GM12878 (cell line): ENCODE results near the gene PEF1. TPM values are rescaled to one million over a fixed set of nuclear protein-coding genes. Genes with fewer than 3 reads are reported as not detected.

Source experiments
- ATAC-seq: fragments of 200-7000 bp; cut with Tn5 transposase; 3 replicates; pipeline ENCODE4 v1.9.1; 2020; ENCODE audit warnings: mild to moderate bottlenecking, moderate library complexity
- BruUV-seq: library from RNA; stranded (reverse); fragments of 400-500 nt; replicated peaks from 2 replicates; lab custom pipeline; 2021; lab: Mats Ljungman, UMichigan
- CTCF ChIA-PET: fragments of 300-600 bp; sonication (Branson Sonifier 250); formaldehyde crosslinking; extraction: SDS; loops from one replicate; lab custom pipeline; 2021; ENCODE audit warnings: inconsistent platforms; lab: Yijun Ruan, JAX
- POLR2A ChIA-PET: fragments of 350-600 bp; formaldehyde crosslinking; extraction: SDS; loops from one replicate; lab custom pipeline; 2021; ENCODE audit warnings: inconsistent platforms; lab: Charles Lee
- RAD21 ChIA-PET: fragments of 300-600 bp; sonication (Branson Sonifier 250); formaldehyde crosslinking; loops from one replicate; lab custom pipeline; 2023; ENCODE audit warnings: antibody characterized with exemption; ENCODE audit not compliant: unreplicated experiment; lab: Charles Lee
- SMC1A ChIA-PET: fragments of 300-600 bp; sonication (Branson Sonifier 250); formaldehyde crosslinking; loops from one replicate; lab custom pipeline; 2023; ENCODE audit not compliant: unreplicated experiment, uncharacterized antibody; lab: Charles Lee
- DNase-seq: peaks from one replicate; pipeline ENCODE4 v3.0.0-alpha.2; 2011; ENCODE audit warnings: low read depth, low spot score
- FAIRE-seq: peaks from 3 replicates; lab custom pipeline; 2011; peaks lifted over from hg19 to GRCh38; lab: Jason Lieb, UNC
- H2AFZ ChIP-seq: 2 replicates; pipeline ENCODE4 v1.6.0; 2011; ENCODE audit warnings: low read depth, low read length, control low read depth; ENCODE audit not compliant: control insufficient read depth
- H3K27ac ChIP-seq: 2 replicates; pipeline ENCODE4 v1.5.1; 2011; ENCODE audit warnings: control low read depth; ENCODE audit not compliant: control insufficient read depth, insufficient read depth
- H3K27me3 ChIP-seq, 2 experiments: replicated peaks in 1 of 2; 2 replicates each; pipeline versions ENCODE4 v1.6.0 to v1.6.1; 2011; ENCODE audit warnings: low read length in 1 of 2; ENCODE audit not compliant: control insufficient read depth in 2 of 2, insufficient read depth in 2 of 2
- H3K36me3 ChIP-seq, 2 experiments: 2 replicates each; pipeline ENCODE4 v1.5.1; 2011; ENCODE audit warnings: low read length in 1 of 2; ENCODE audit not compliant: control insufficient read depth in 2 of 2, insufficient read depth in 2 of 2
- H3K4me1 ChIP-seq: 2 replicates; pipeline ENCODE4 v1.6.1; 2011; ENCODE audit warnings: mild to moderate bottlenecking, low read length, moderate library complexity, mixed read lengths; ENCODE audit not compliant: control insufficient read depth, insufficient read depth
- H3K4me2 ChIP-seq: 2 replicates; pipeline ENCODE4 v1.6.0; 2011; ENCODE audit warnings: control low read depth; ENCODE audit not compliant: control insufficient read depth, insufficient read depth
- H3K4me3 ChIP-seq: fragments of 200-600 bp; sonication (generic); 2 replicates; pipeline ENCODE4 v1.5.1; 2016
- H3K79me2 ChIP-seq: 2 replicates; pipeline ENCODE4 v1.6.0; 2011; ENCODE audit warnings: low read length; ENCODE audit not compliant: control insufficient read depth, insufficient read depth
- H3K9ac ChIP-seq: 2 replicates; pipeline ENCODE4 v1.8.0; 2011; ENCODE audit warnings: low read length, control low read depth, mixed read lengths; ENCODE audit not compliant: control insufficient read depth, insufficient read depth
- H3K9me3 ChIP-seq: replicated peaks from 3 replicates; pipeline ENCODE4 v1.5.1; 2011; ENCODE audit warnings: mild to moderate bottlenecking, low read length; ENCODE audit not compliant: control insufficient read depth, insufficient read depth
- H4K20me1 ChIP-seq: 2 replicates; pipeline ENCODE4 v1.6.0; 2011; ENCODE audit not compliant: control insufficient read depth, insufficient read depth
- BCL11A ChIP-seq: IDR thresholded peaks from 2 replicates; pipeline ENCODE4 v1.6.1; 2011; ENCODE audit warnings: low read depth, low read length
- BCL3 ChIP-seq: IDR thresholded peaks from 2 replicates; pipeline ENCODE4 v1.6.1; 2011; ENCODE audit warnings: borderline replicate concordance, low read depth, mild to moderate bottlenecking, moderate library complexity, low read length; ENCODE audit not compliant: insufficient read depth, poor library complexity, severe bottlenecking
- CHD4 ChIP-seq: fragments of 200-600 bp; sonication (generic); IDR thresholded peaks from 2 replicates; pipeline ENCODE4 v1.6.1; 2016; ENCODE audit warnings: mild to moderate bottlenecking
- KLF5 ChIP-seq: fragments of 450-650 bp; IDR thresholded peaks from 2 replicates; pipeline ENCODE4 v1.6.1; 2014; ENCODE audit warnings: mild to moderate bottlenecking; ENCODE audit not compliant: partially characterized antibody
- MYC ChIP-seq: IDR thresholded peaks from 2 replicates; pipeline ENCODE4 v1.6.1; 2011; ENCODE audit warnings: mild to moderate bottlenecking, low read length, moderate library complexity, inconsistent platforms; ENCODE audit not compliant: insufficient read depth, insufficient replicate concordance, insufficient read length, severe bottlenecking
- NKRF ChIP-seq: fragments of 450-650 bp; conservative IDR thresholded peaks from 2 replicates; pipeline ENCODE4 v1.6.1; 2017; ENCODE audit warnings: mild to moderate bottlenecking, moderate library complexity
- NR2C1 ChIP-seq: fragments of 450-650 bp; IDR thresholded peaks from 2 replicates; pipeline ENCODE4 v1.6.1; 2017; ENCODE audit warnings: antibody characterized with exemption, mild to moderate bottlenecking, moderate library complexity
- NRF1 ChIP-seq: conservative IDR thresholded peaks from 2 replicates; pipeline ENCODE4 v1.6.1; 2011; ENCODE audit warnings: mild to moderate bottlenecking, low read depth, low read length, improper control_type of control experiment
- SMAD5 ChIP-seq: IDR thresholded peaks from 2 replicates; pipeline ENCODE4 v1.6.1; 2016; ENCODE audit warnings: antibody characterized with exemption, low read depth
- SREBF1 ChIP-seq: IDR thresholded peaks from 2 replicates; pipeline ENCODE4 v1.6.1; 2012; ENCODE audit warnings: mild to moderate bottlenecking, low read length
- ZNF207 ChIP-seq: fragments of 450-650 bp; IDR thresholded peaks from 2 replicates; pipeline ENCODE4 v1.6.1; 2014; ENCODE audit warnings: antibody characterized with exemption, mild to moderate bottlenecking, borderline replicate concordance
- ZZZ3 ChIP-seq: IDR thresholded peaks from 2 replicates; pipeline ENCODE4 v1.6.1; 2011; ENCODE audit warnings: low read depth; ENCODE audit not compliant: control insufficient read depth, insufficient read length
- WGBS: methylation state at CpG from one replicate; pipeline ENCODE4 v1.1.6; 2016; ENCODE audit warnings: low lambda C conversion rate; ENCODE audit not compliant: insufficient replicate concordance, insufficient coverage; ENCODE audit errors: missing lambda C conversion rate; 5-methylcytosine and 5-hydroxymethylcytosine counted together
- in situ Hi-C: fragments of 300-500 bp; cut with MboI; formaldehyde crosslinking; loops from 9 replicates; pipeline ENCODE4 v1.14.3; 2018; ENCODE audit warnings: mixed read lengths
- intact Hi-C: fragments of 100-400 bp; cut with micrococcal nuclease; formaldehyde crosslinking; loops from one replicate; pipeline ENCODE4 v1.14.2; 2022; ENCODE audit not compliant: unreplicated experiment
- polyA plus RNA-seq, 11 experiments: library from polyadenylated mRNA; depleted of rRNA in 4 of 11; unstranded in 6 of 11; stranded (reverse) in 5 of 11; fragments of >200 nt; fragmentation: Nextera tagmentation in 4 of 11; fragmentation: Illumina TruSeq in 1 of 11; extraction: Ambion mirVana in 4 of 11; extraction: Trizol in 1 of 11; gene quantifications; 1 replicate in 1 of 11; 2 replicates in 10 of 11; pipeline versions ENCODE4 v1.2.1 to v1.2.3, GENCODE V29; 2011 to 2016; ENCODE audit warnings: inconsistent platforms in 2 of 11, missing spikeins in 2 of 11, low read depth in 1 of 11
- total RNA-seq, 4 experiments: library from RNA; depleted of rRNA in 3 of 4; stranded (reverse); fragments of >200 nt in 3 of 4; fragmentation: Illumina TruSeq in 1 of 4; extraction: Trizol in 1 of 4; gene quantifications; 2 replicates each; pipeline versions ENCODE4 v1.2.1 to v1.2.3, GENCODE V29; 2013 to 2021
- TF ChIP-seq, protein P1 (sequence below): IDR thresholded peaks from 2 replicates; pipeline ENCODE4 v1.6.1; 2012; ENCODE audit warnings: low read depth, low read length, improper control_type of control experiment

The PEF1 gene
- total and polyA plus RNA-seq, 10 of the 15 experiments (the other 5 are each of a cell fraction or from before 2014, with no cell fraction given), result 27.1 to 107 (median 79.0) TPM

DNA sequence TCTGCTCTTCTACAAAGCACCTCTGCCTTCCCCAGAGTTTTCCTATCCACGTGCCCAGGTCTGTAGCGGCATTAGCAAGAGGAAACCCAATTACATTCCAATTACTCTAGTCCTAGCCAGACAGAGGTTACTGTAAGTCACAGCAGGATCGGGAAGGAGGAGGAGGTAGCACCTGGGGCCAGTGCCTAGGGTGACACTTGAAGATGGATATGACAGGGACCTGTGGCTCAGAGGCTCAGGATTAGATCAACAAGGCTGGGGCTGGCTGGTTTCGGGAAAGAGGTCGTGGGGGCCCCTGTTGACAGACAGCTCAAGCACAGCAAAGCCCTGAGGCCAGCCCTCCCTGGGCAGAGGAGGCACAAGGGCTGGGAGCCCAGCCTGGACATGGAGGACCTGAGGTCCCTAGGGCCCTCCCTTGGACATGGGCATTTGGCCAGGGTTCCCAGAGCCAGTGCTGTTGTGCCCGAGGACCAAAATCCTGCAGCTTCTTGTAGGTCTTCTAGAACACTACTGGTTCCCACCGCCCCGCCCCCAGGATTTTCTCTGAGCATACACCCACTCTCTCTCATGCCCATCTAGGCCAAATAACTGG lies 30.2 kb downstream of the PEF1 start (continued):
- TF ChIP-seq NKRF (no peak), MYC (no peak), BCL11A (no peak)
- TF ChIP-seq, protein P1, sequence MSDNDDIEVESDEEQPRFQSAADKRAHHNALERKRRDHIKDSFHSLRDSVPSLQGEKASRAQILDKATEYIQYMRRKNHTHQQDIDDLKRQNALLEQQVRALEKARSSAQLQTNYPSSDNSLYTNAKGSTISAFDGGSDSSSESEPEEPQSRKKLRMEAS, result no peak

- H3K79me2 ChIP-seq, result no peaks in the 10 kb centered on the region
- ChIA-PET SMC1A (interaction anchor here (0.6 to 2.7 kb wide), 6 partner anchors 9 to 308 kb away, joined by 3 to 7 read pairs (median 5); no protein-coding TSS in a partner anchor), RAD21 (interaction anchor here (1.1 kb wide), 1 partner anchor 215 kb away, joined by 3 read pairs; no protein-coding TSS in a partner anchor), CTCF (interaction anchor here (1.2 to 2.6 kb wide), 6 partner anchors 9 to 61 kb away, joined by 3 to 12 read pairs (median 6); no protein-coding TSS in a partner anchor), POLR2A (interaction anchor here (0.7 kb wide), 2 partner anchors 27 to 180 kb away, joined by 3 to 4 read pairs; no protein-coding TSS in a partner anchor)
- H3K27me3 ChIP-seq, result no peaks in the 10 kb centered on the region
- H3K9me3 ChIP-seq, result peaks cover 3% of the 10 kb centered on the region; the same call in 2 of the 3 replicates
- FAIRE-seq, result no peak
- no peak overlapping the region for H3K4me2 ChIP-seq
- H3K4me1 ChIP-seq, result peaks cover 11% of the 10 kb centered on the region
- H2AFZ ChIP-seq, result no peak overlapping the region
- in situ Hi-C loops (no loop called here), intact Hi-C loops (no loop called here)
- no peak overlapping the region for H3K9ac ChIP-seq
- ATAC-seq, result no peak
- no peaks in the 10 kb centered on the region for H4K20me1 ChIP-seq
- no TSS peak for BruUV-seq
- 29% methylated on average over 1 of the region's 1 CpG for WGBS
- no peak for DNase-seq
- H3K36me3 ChIP-seq, result no peaks in the 10 kb centered on the region
- no peak overlapping the region for H3K4me3 ChIP-seq
- H3K27ac ChIP-seq, result no peak overlapping the region
- TF ChIP-seq NRF1 (no peak), CHD4 (no peak), ZZZ3 (no peak), BCL3 (no peak), KLF5 (no peak), SREBF1 (no peak), SMAD5 (no peak), ZNF207 (no peak), NKRF (no peak), NR2C1 (no peak)
Observed at GRCh38 chr1:31609514-31610118, 35.1 kb downstream of the PEF1 start.
